ENCODE data around the gene SPOCD1.
A peak's percentile ranks its signal among the peaks of the same experiment; 100 is the strongest.

SPOCD1 gene

GRCh38 chr1:31755850-31756492 is 59.9 kb downstream of the SPOCD1 start:
- DNase-seq (ENCODE audit: low read depth in 2 of 2): no peak

GRCh38 chr1:31755197-31755611 is 60.6 kb downstream of the SPOCD1 start:
- DNase-seq (ENCODE audit: low read depth in 2 of 2): no peak

- no peak for DNase-seq (ENCODE audit: low read depth in 2 of 2)
Observed at GRCh38 chr1:31754397-31754796, 61.4 kb downstream of the SPOCD1 start.

- no peak for DNase-seq (ENCODE audit: low read depth in 2 of 2)
Observed at GRCh38 chr1:31753707-31754349, 62.0 kb downstream of the SPOCD1 start.

DNA sequence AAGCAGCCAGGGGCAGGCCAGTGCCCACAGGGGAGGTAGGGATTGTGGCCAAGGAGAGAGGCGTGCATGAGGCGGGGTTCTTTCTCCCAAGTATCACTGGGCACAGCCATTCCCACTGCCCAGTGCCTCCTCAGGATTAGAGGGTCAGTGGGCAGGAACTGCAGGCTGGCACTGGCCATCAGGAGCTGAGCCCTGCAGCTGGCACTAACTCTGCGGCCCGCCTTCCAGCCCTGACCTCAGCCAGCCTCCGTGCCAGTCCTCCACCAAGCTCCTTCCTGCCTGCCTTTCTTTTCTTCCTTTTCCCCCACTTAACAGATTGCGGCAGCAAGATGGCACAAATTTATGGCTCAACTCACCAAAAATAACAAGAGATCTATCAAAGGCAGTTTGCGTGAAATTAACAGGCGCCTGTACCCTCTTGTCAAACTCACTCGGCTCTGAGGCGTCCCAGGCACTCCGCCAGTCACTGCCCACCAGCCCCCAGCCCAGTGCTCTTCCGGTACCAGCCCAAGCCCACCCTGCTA is 62.8 kb downstream of the SPOCD1 start:
- no peak for DNase-seq (ENCODE audit: low read depth in 2 of 2)

GRCh38 chr1:31752258-31752657 is 63.6 kb downstream of the SPOCD1 start:
- DNase-seq (ENCODE audit: low read depth in 2 of 2): no peak

- DNase-seq (ENCODE audit: low read depth in 2 of 2): no peak
Observed at GRCh38 chr1:31751822-31752241, 64.0 kb downstream of the SPOCD1 start.

- DNase-seq (ENCODE audit: low read depth in 2 of 2): no peak
Observed at GRCh38 chr1:31750858-31751510, 64.8 kb downstream of the SPOCD1 start.

GRCh38 chr1:31749785-31750735 is 65.8 kb downstream of the SPOCD1 start:
- DNase-seq (ENCODE audit: low read depth in 2 of 2): no peak

DNA sequence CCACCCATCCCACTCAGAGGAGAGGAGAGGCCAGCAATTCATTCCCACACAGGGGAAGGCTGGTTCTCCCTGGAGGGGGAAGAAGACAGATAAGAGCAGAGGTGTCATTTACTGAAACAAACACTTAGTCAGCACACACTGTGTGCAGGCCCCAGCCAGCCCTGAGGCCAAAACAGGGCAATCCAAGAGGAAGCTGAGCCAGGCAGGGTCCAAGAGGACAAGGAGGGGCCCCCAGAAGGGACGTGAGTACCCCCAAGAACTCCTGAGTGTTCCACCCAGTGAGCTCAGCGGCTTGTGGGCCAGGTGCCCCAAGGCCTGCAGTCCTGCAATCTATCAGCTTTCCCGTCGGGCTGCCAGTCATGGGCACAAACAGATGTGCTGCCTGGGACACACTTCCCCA is 67.5 kb downstream of the SPOCD1 start:
- DNase-seq (ENCODE audit: low read depth in 2 of 2): no peak

GRCh38 chr1:31747304-31747703 is 68.5 kb downstream of the SPOCD1 start:
- DNase-seq (ENCODE audit: low read depth in 2 of 2): no peak

DNA sequence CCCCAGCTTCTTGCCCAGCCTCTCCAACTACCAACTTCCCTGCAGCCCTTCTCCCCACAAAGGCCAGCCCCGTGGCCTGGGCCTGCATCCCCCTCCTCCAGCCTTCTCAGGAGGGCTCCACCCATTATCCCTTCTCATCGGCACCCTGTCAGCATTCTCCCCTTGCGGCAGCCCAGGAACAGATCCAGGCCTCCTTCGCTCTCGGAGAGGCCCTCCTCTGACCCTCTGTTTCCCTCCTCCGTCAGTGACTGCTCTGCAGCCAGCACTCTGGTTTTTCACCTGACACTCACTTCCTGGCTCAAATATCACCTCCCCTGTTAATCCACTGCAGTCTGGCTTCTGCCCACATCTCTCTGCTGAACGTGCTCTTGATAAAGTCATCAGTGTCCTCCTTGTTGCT is 69.1 kb downstream of the SPOCD1 start:
- no peak for DNase-seq (ENCODE audit: low read depth in 2 of 2)

DNA sequence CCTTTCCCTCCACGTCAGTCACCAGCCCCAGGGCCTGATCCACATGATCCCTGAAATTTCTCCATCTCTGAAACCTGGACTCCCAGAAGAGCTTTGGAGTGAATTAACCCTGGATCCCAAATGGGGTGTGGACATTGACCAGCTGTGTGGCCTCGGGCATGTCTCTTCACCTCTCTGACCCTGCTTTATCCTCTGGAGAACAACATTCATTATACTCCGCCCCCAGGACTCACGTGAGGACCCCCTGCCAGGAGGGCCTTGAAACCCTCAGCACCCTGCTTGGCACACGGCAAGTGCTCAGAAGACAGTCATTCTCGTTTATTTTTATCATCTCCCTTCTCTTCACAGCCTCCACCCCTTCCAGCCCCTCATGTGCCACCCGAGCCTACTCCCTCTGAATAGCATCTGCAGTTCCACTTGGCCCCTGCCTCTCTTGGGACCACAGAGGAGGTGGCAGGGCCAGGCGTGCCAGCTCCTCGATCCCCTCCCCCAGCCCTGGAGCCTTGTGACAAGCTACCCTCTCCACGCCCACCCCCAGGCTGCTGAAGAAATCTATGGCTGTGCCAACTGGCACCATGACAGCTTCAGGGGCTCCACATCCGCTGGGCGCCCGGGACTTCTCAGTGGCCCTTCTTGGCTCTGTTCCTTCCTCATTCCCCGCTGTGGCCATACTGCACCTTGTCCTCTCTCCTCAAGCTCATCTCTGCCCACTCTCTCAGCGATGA is 69.7 kb downstream of the SPOCD1 start:
- no peak for DNase-seq (ENCODE audit: low read depth in 2 of 2)

GRCh38 chr1:31745096-31745945 is 70.5 kb downstream of the SPOCD1 start:
- DNase-seq (ENCODE audit: low read depth in 2 of 2): peak in 1 of 2 donors; percentile 24

DNA sequence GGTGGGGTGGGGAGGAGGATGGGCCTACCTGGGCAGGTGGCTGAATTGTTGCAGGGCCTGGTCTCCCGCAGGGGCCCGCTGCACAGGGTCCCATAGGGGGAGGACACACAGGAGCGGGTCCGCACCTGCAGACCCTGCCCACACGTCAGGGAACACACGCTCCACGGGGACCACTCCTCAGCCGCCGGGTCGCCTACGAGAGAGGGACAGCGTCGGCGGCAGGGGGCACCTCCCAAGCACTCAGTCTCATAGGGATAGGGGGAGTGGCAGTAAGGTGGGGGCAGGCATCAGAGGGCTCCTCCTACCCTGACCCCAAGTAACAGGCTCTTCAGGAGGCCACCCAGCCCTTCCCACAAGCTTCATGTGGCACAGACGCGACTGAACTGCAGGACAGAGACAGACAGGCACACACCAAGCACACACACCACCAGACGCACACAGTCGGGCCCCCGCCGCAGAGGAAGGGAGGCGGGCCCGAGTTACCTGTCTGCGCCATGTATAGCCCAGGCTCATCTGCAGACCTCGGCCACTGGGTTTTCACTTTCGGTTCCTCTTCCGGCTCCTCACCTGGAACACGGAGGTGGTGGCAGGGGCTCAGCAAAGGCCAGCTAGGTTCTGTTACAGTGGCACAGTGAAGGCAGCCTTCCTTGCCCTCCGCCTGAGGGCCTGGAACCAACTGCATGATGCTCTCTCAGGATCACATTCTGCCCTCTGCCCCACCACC is 71.5 kb downstream of the SPOCD1 start:
- no peak for DNase-seq (ENCODE audit: low read depth in 2 of 2)

GRCh38 chr1:31742462-31743212 is 73.2 kb downstream of the SPOCD1 start:
- no peak for DNase-seq (ENCODE audit: low read depth in 2 of 2)

All from stimulated activated CD8-positive, alpha-beta memory T cell treated with anti-CD3 and anti-CD28 coated beads, Interleukin-15, amount 100 ng/mL, for 4 hours (primary cell).